ENCODE data around the gene ZNF829. TPM values are rescaled to one million over a fixed set of nuclear protein-coding genes. Genes with fewer than 3 reads are reported as not detected.

The ZNF829 gene
- total and polyA plus RNA-seq, 9 donors = 2.8 to 7.3 (median 4.2) TPM

Other genes with a start within 250 kb of the ZNF829 start
- gene ZNF461, start 249.5 kb downstream of the ZNF829 start, total RNA-seq = 9.6 TPM
- gene ZNF461, start 249.5 kb downstream of the ZNF829 start, polyA plus RNA-seq (ENCODE audit: insufficient read depth in 1 of 8, insufficient read length in 8 of 8, low replicate concordance in 1 of 8) = 10 to 100 TPM in 1 of 8 donors, 1 to 10 TPM in 7; 5.5 to 13.5 (median 7.8) TPM
- gene ZNF567, start 228.7 kb downstream of the ZNF829 start, total RNA-seq = 8.5 TPM
- 1 to 10 TPM; 4.9 to 8.9 (median 7.3) TPM for gene ZNF567, start 228.7 kb downstream of the ZNF829 start, polyA plus RNA-seq (ENCODE audit: insufficient read depth in 1 of 8, insufficient read length in 8 of 8, low replicate concordance in 1 of 8)
- 3.7 TPM for gene ZNF850, start 143.5 kb downstream of the ZNF829 start, total RNA-seq
- gene ZNF850, start 143.5 kb downstream of the ZNF829 start, polyA plus RNA-seq (ENCODE audit: insufficient read depth in 1 of 8, insufficient read length in 8 of 8, low replicate concordance in 1 of 8) = 1 to 10 TPM in 6 of 8 donors, under 1 TPM in 2; 0.91 to 2.0 (median 1.3) TPM
- gene ZNF790, start 77.9 kb downstream of the ZNF829 start, total RNA-seq = 10.6 TPM
- gene ZNF790, start 77.9 kb downstream of the ZNF829 start, polyA plus RNA-seq (ENCODE audit: insufficient read depth in 1 of 8, insufficient read length in 8 of 8, low replicate concordance in 1 of 8) = 1 to 10 TPM; 4.8 to 7.6 (median 6.3) TPM
- 6.7 TPM for gene ZNF345, start 65.4 kb downstream of the ZNF829 start, total RNA-seq
- gene ZNF345, start 65.4 kb downstream of the ZNF829 start, polyA plus RNA-seq (ENCODE audit: insufficient read depth in 1 of 8, insufficient read length in 8 of 8, low replicate concordance in 1 of 8) = 1 to 10 TPM; 4.3 to 7.8 (median 6.4) TPM
- 29.8 TPM for gene ZNF568, start within 50 bp of the ZNF829 start, total RNA-seq
- gene ZNF568, start within 50 bp of the ZNF829 start, polyA plus RNA-seq (ENCODE audit: insufficient read depth in 1 of 8, insufficient read length in 8 of 8, low replicate concordance in 1 of 8) = 10 to 100 TPM; 21.9 to 37.4 (median 30.8) TPM
- gene ZNF420, start 162.1 kb upstream of the ZNF829 start, total RNA-seq = 18.3 TPM
- 10 to 100 TPM in 7 of 8 donors, 1 to 10 TPM in 1; 8.9 to 14.0 (median 13.6) TPM for gene ZNF420, start 162.1 kb upstream of the ZNF829 start, polyA plus RNA-seq (ENCODE audit: insufficient read depth in 1 of 8, insufficient read length in 8 of 8, low replicate concordance in 1 of 8)

Measured in muscle of leg (tissue), 9 donors.